ENCODE results near the gene NKIRAS2. TPM values are rescaled to one million over a fixed set of nuclear protein-coding genes. Genes with fewer than 3 reads are reported as not detected.

Gene NKIRAS2
- total and polyA plus RNA-seq, 2 of the 13 experiments (the other 11 are each of a cell fraction or from before 2014, with no cell fraction given): 27.9 to 42.0 TPM

GRCh38 chr17:42027961-42028790 lies 8.3 kb downstream of the NKIRAS2 start (continued):
- TF ChIP-seq BORCS8-MEF2B (CRISPR knock-in tag; IDR thresholded peaks at IDR 0.05): peak; percentile 87
- TF ChIP-seq ZNF343 (CRISPR knock-in tag; IDR thresholded peaks at IDR 0.05): no peak
- 0 out of 2 replicates have a peak, but pooled peaks have one; percentile 77 for TF ChIP-seq HNF1B (CRISPR knock-in tag; IDR thresholded peaks at IDR 0.05)
- no peak for TF ChIP-seq ZNF75D (CRISPR knock-in tag; IDR thresholded peaks at IDR 0.05; ENCODE audit: borderline replicate concordance)
- no peak for TF ChIP-seq ZNF543 (CRISPR knock-in tag; IDR thresholded peaks at IDR 0.05)
- no peak for TF ChIP-seq ZNF30 (CRISPR knock-in tag; IDR thresholded peaks at IDR 0.05)
- no peak for TF ChIP-seq HIC2 (CRISPR knock-in tag; IDR thresholded peaks at IDR 0.05; ENCODE audit: low read depth)
- peak; percentile 28 for TF ChIP-seq MED8 (CRISPR knock-in tag; IDR thresholded peaks at IDR 0.05; ENCODE audit: insufficient replicate concordance)
- TF ChIP-seq FUBP1 (CRISPR knock-in tag; IDR thresholded peaks at IDR 0.05; ENCODE audit: borderline replicate concordance): no peak
- TF ChIP-seq POLR2AphosphoS2 (IDR thresholded peaks at IDR 0.05; ENCODE audit: low read depth, low read length): no peak
- TF ChIP-seq ZNF564 (CRISPR knock-in tag; IDR thresholded peaks at IDR 0.05): no peak
- TF ChIP-seq AHDC1 (CRISPR knock-in tag; IDR thresholded peaks at IDR 0.05; ENCODE audit: borderline replicate concordance): no peak
- no peak for TF ChIP-seq ZNF281 (CRISPR knock-in tag; IDR thresholded peaks at IDR 0.05; ENCODE audit: borderline replicate concordance)

All from HepG2 (cell line).